MM.1S (cell line): ENCODE results near the gene PRDM11.

Experiments used
- DNase-seq: peaks from one replicate; pipeline ENCODE4 v3.0.0-alpha.2; 2015
- H2AFZ ChIP-seq: fragments of 300-600 bp; sonication (generic); 2 replicates; pipeline ENCODE4 v1.6.0; 2016; ENCODE audit warnings: antibody characterized with exemption, low read length
- H3F3A ChIP-seq: fragments of 300-600 bp; sonication (generic); 2 replicates; pipeline ENCODE4 v1.6.1; 2016; ENCODE audit warnings: mild to moderate bottlenecking, antibody characterized with exemption, low read length, moderate library complexity, mixed read lengths; ENCODE audit not compliant: insufficient read depth
- H3K27ac ChIP-seq: fragments of 300-600 bp; sonication (generic); 2 replicates; pipeline ENCODE4 v1.5.1; 2016; ENCODE audit warnings: mild to moderate bottlenecking, low read length
- H3K27me3 ChIP-seq: fragments of 300-600 bp; sonication (generic); replicated peaks from 2 replicates; pipeline ENCODE4 v1.6.0; 2016; ENCODE audit warnings: low read length; ENCODE audit not compliant: insufficient read depth
- H3K36me3 ChIP-seq: fragments of 300-600 bp; sonication (generic); replicated peaks from 2 replicates; pipeline ENCODE4 v1.6.1; 2016; ENCODE audit warnings: mild to moderate bottlenecking, low read length, mixed read lengths; ENCODE audit not compliant: insufficient read depth
- H3K4me1 ChIP-seq: fragments of 300-600 bp; sonication (generic); 2 replicates; pipeline ENCODE4 v1.6.1; 2016; ENCODE audit warnings: low read length, mixed read lengths
- H3K4me2 ChIP-seq: fragments of 300-600 bp; sonication (generic); 2 replicates; pipeline ENCODE4 v1.6.0; 2016; ENCODE audit warnings: low read depth, low read length
- H3K4me3 ChIP-seq: fragments of 300-600 bp; sonication (generic); 2 replicates; pipeline ENCODE4 v1.5.1; 2016; ENCODE audit warnings: low read length, mixed read lengths
- H3K79me2 ChIP-seq: fragments of 300-600 bp; sonication (generic); 2 replicates; pipeline ENCODE4 v1.6.1; 2016; ENCODE audit warnings: mixed run types, low read length, mixed read lengths
- H3K9ac ChIP-seq: fragments of 300-600 bp; sonication (generic); 2 replicates; pipeline ENCODE4 v1.6.1; 2016; ENCODE audit warnings: low read length, mixed read lengths
- H3K9me2 ChIP-seq: fragments of 300-600 bp; sonication (generic); replicated peaks from 2 replicates; pipeline ENCODE4 v1.6.1; 2016; ENCODE audit warnings: mild to moderate bottlenecking, low read length, mixed read lengths; ENCODE audit not compliant: insufficient read depth
- H3K9me3 ChIP-seq: fragments of 300-600 bp; sonication (generic); replicated peaks from 2 replicates; pipeline ENCODE4 v1.6.1; 2016; ENCODE audit warnings: mild to moderate bottlenecking, low read length, mixed read lengths; ENCODE audit not compliant: insufficient read depth
- H4K20me1 ChIP-seq: fragments of 300-600 bp; sonication (generic); 2 replicates; pipeline ENCODE4 v1.6.1; 2016; ENCODE audit warnings: mild to moderate bottlenecking, low read length, moderate library complexity, mixed read lengths; ENCODE audit not compliant: insufficient read depth
- CTCF ChIP-seq: fragments of 300-600 bp; sonication (generic); IDR thresholded peaks from 2 replicates; pipeline ENCODE4 v1.5.1; 2016; ENCODE audit warnings: antibody characterized with exemption, low read length, mixed read lengths
- EZH2 ChIP-seq: fragments of 300-600 bp; sonication (generic); optimal IDR thresholded peaks from 2 replicates; pipeline ENCODE3; 2017; ENCODE audit warnings: low read depth, mild to moderate bottlenecking, antibody characterized with exemption, low read length, mixed read lengths
- EZH2phosphoT487 ChIP-seq: fragments of 300-600 bp; sonication (generic); IDR thresholded peaks from 2 replicates; pipeline ENCODE4 v1.6.1; 2018; ENCODE audit warnings: antibody characterized with exemption, low read length

Gene PRDM11

GRCh38 chr11:45165806-45166603, 19.6 kb downstream of the PRDM11 start:
- H3K4me3 ChIP-seq, result no peak overlapping the region
- no peak overlapping the region for H3K27ac ChIP-seq
- H3K36me3 ChIP-seq, result no peaks in the 10 kb centered on the region
- H3K9me3 ChIP-seq, result no peaks in the 10 kb centered on the region
- no peaks in the 10 kb centered on the region for H3K9me2 ChIP-seq
- no peak for DNase-seq
- no peaks in the 10 kb centered on the region for H3K4me1 ChIP-seq
- H2AFZ ChIP-seq, result no peak overlapping the region
- TF ChIP-seq EZH2, result no peak
- TF ChIP-seq EZH2phosphoT487, result no peak
- TF ChIP-seq CTCF, result no peak
- no peak overlapping the region for H3K4me2 ChIP-seq
- H3K79me2 ChIP-seq, result no peaks in the 10 kb centered on the region
- H3F3A ChIP-seq, result no peaks in the 10 kb centered on the region
- H3K9ac ChIP-seq, result no peak overlapping the region
- no peaks in the 10 kb centered on the region for H4K20me1 ChIP-seq
- no peaks in the 10 kb centered on the region for H3K27me3 ChIP-seq

- Histone ChIP-seq H2AFZ (no peak overlapping the region), H3K27me3 (no peaks in the 10 kb centered on the region), H3K27ac (no peak overlapping the region), H3K9me3 (no peaks in the 10 kb centered on the region), H4K20me1 (no peaks in the 10 kb centered on the region), H3K9me2 (no peaks in the 10 kb centered on the region), H3K4me1 (no peaks in the 10 kb centered on the region), H3K79me2 (no peaks in the 10 kb centered on the region), H3K36me3 (no peaks in the 10 kb centered on the region), H3K4me2 (no peak overlapping the region), H3K4me3 (no peak overlapping the region), H3F3A (no peaks in the 10 kb centered on the region), H3K9ac (no peak overlapping the region)
- TF ChIP-seq EZH2 (no peak), CTCF (no peak), EZH2phosphoT487 (no peak)
- no peak for DNase-seq
Observed at GRCh38 chr11:45166604-45166897, 20.1 kb downstream of the PRDM11 start.

- no peaks in the 10 kb centered on the region for H4K20me1 ChIP-seq
- H3K27me3 ChIP-seq, result no peaks in the 10 kb centered on the region
- H3K36me3 ChIP-seq, result no peaks in the 10 kb centered on the region
- no peak overlapping the region for H3K27ac ChIP-seq
- TF ChIP-seq EZH2phosphoT487 (no peak), EZH2 (no peak), CTCF (no peak)
- no peaks in the 10 kb centered on the region for H3K4me1 ChIP-seq
- H3K4me2 ChIP-seq, result no peak overlapping the region
- H3K9ac ChIP-seq, result no peak overlapping the region
- no peak overlapping the region for H3K4me3 ChIP-seq
- no peak overlapping the region for H2AFZ ChIP-seq
- H3K9me3 ChIP-seq, result no peaks in the 10 kb centered on the region
- no peak for DNase-seq
- no peaks in the 10 kb centered on the region for H3K79me2 ChIP-seq
- no peaks in the 10 kb centered on the region for H3K9me2 ChIP-seq
- H3F3A ChIP-seq, result no peaks in the 10 kb centered on the region
Observed at GRCh38 chr11:45167283-45167682, 20.8 kb downstream of the PRDM11 start.
